HG03039 (cell line): ENCODE measurements around the gene TPCN2.

Source experiments
- ATAC-seq: cut with Tn5 transposase; IDR thresholded peaks from one replicate; pipeline ENCODE4 v1.9.1; 2021; ENCODE audit warnings: mild to moderate bottlenecking, moderate library complexity; ENCODE audit not compliant: unreplicated experiment

The TPCN2 gene

GRCh38 chr11:69180226-69180625 lies 131.5 kb downstream of the TPCN2 start:
- ATAC-seq, result no peak

- ATAC-seq, result no peak
Measured at GRCh38 chr11:69180726-69181125, 132.0 kb downstream of the TPCN2 start.

- ATAC-seq, result no peak
Measured at GRCh38 chr11:69183613-69184012, 134.9 kb downstream of the TPCN2 start.
